Measurements from ENCODE around the gene RIMS1.

- no peak for TF ChIP-seq POLR2A (IDR thresholded peaks at IDR 0.05)
- TF ChIP-seq, protein P1, sequence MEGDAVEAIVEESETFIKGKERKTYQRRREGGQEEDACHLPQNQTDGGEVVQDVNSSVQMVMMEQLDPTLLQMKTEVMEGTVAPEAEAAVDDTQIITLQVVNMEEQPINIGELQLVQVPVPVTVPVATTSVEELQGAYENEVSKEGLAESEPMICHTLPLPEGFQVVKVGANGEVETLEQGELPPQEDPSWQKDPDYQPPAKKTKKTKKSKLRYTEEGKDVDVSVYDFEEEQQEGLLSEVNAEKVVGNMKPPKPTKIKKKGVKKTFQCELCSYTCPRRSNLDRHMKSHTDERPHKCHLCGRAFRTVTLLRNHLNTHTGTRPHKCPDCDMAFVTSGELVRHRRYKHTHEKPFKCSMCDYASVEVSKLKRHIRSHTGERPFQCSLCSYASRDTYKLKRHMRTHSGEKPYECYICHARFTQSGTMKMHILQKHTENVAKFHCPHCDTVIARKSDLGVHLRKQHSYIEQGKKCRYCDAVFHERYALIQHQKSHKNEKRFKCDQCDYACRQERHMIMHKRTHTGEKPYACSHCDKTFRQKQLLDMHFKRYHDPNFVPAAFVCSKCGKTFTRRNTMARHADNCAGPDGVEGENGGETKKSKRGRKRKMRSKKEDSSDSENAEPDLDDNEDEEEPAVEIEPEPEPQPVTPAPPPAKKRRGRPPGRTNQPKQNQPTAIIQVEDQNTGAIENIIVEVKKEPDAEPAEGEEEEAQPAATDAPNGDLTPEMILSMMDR (IDR thresholded peaks at IDR 0.05) = no peak
Observed at GRCh38 chr6:72049376-72049775, 163.0 kb downstream of the RIMS1 start.
